ENCODE results near the gene DDX1. TPM values are rescaled to one million over a fixed set of nuclear protein-coding genes. Genes with fewer than 3 reads are reported as not detected.
"Not testable (repeated sequence)": the region's sequence is repeated elsewhere in the genome, so short reads cannot be mapped to it uniquely, and the experiment has no call there.

Gene DDX1
- total and polyA plus RNA-seq, 10 donors: 32.6 to 62.0 (median 48.3) TPM

DNA sequence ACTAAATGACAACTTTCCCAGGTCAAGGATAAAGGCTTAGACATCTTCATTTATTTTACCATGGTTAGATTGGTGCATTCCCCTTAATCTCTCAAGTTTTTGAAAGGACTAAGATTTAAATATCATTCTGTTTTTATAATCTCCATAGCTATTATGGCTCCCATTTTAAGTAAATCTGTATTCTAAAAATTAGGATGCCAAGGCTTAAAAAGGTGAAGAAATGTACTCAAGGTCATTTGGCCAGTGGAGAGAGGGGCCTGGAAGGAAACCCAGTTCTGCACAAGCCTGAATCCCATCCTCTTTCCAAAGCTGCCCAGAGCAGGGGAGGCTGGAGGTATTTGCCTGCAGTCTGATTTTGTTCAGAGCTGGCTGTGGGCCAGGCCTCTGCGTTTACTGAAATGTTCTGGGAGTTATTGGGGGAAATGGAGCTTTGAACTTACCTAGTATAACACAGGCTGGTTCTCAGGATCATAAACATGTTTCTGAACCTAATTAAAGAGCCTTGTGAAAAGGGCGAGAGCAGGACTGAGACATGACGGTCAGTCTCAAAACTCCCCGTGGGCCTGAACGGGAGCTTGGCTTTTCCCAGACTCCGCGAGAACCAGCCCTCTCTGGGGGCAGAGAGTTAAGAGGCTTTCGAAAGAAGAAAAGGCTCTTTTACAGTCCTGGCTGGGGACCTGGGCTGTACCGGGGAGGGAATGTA, 85.6 kb downstream of the DDX1 start:
- no peak for TF ChIP-seq POLR2A (IDR thresholded peaks at IDR 0.05)
- TF ChIP-seq POLR2AphosphoS5 (IDR thresholded peaks at IDR 0.05): no peak
- TF ChIP-seq, protein P1, sequence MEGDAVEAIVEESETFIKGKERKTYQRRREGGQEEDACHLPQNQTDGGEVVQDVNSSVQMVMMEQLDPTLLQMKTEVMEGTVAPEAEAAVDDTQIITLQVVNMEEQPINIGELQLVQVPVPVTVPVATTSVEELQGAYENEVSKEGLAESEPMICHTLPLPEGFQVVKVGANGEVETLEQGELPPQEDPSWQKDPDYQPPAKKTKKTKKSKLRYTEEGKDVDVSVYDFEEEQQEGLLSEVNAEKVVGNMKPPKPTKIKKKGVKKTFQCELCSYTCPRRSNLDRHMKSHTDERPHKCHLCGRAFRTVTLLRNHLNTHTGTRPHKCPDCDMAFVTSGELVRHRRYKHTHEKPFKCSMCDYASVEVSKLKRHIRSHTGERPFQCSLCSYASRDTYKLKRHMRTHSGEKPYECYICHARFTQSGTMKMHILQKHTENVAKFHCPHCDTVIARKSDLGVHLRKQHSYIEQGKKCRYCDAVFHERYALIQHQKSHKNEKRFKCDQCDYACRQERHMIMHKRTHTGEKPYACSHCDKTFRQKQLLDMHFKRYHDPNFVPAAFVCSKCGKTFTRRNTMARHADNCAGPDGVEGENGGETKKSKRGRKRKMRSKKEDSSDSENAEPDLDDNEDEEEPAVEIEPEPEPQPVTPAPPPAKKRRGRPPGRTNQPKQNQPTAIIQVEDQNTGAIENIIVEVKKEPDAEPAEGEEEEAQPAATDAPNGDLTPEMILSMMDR (IDR thresholded peaks at IDR 0.05 in 8 of 11, conservative IDR thresholded peaks at IDR 0.05 in 3 of 11): no peak
- H3K36me3 ChIP-seq: no peaks in the 10 kb centered on the region
- no peak overlapping the region for H3K27ac ChIP-seq
- intact Hi-C loops (cut with DNase I; ENCODE audit: low total_unique reads): no loop called here
- H3K27me3 ChIP-seq (replicated peaks in 1 of 7): peaks cover 0 to 3% (median 0%) of the 10 kb centered on the region in 7 donors
- H3K9me3 ChIP-seq: peaks cover 0 to 6% (median 0%) of the 10 kb centered on the region in 8 donors
- 71 to 81% (median 77%) methylated on average over 9 of the region's 9 CpGs for WGBS, 5 donors
- no peak for DNase-seq
- no peaks in the 10 kb centered on the region for H3K4me1 ChIP-seq
- H3K4me3 ChIP-seq: no peak overlapping the region

GRCh38 chr2:15678346-15678745, 86.7 kb downstream of the DDX1 start:
- WGBS, 5 donors: 90 to 98% (median 92%) methylated on average over 5 of the region's 5 CpGs
- intact Hi-C loops (cut with DNase I; ENCODE audit: low total_unique reads): no loop called here
- H3K4me1 ChIP-seq: no peaks in the 10 kb centered on the region
- TF ChIP-seq, protein P1 (IDR thresholded peaks at IDR 0.05 in 8 of 11, conservative IDR thresholded peaks at IDR 0.05 in 3 of 11): no peak
- TF ChIP-seq POLR2AphosphoS5 (IDR thresholded peaks at IDR 0.05) (no peak), POLR2A (IDR thresholded peaks at IDR 0.05) (no peak)
- no peaks in the 10 kb centered on the region for H3K27me3 ChIP-seq (replicated peaks in 1 of 7)
- H3K36me3 ChIP-seq: no peaks in the 10 kb centered on the region
- no peak for DNase-seq
- H3K9me3 ChIP-seq: peaks cover 0 to 6% (median 0%) of the 10 kb centered on the region in 8 donors
- no peak overlapping the region for H3K4me3 ChIP-seq
- H3K27ac ChIP-seq: no peak overlapping the region

DNA sequence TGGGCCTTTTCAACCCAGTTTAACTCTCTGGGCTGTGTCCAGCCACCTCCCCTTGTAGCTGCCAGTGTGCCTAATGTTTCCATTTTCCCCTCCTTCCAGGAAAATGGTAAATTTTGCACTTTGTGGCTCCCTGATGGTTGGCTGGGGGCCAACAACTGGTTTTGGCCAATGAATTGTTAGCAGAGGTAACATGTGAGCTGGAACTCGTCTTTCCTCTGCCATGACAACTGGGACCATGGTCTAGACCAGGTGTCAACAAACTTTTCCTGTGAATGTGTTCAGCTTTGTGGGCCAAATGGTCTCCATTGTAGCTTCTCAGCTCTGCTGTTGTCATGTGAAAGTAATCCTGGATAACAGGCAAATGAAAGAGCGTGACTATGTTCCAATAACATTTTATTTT, 87.2 kb downstream of the DDX1 start:
- TF ChIP-seq, protein P1 (IDR thresholded peaks at IDR 0.05 in 8 of 11, conservative IDR thresholded peaks at IDR 0.05 in 3 of 11): no peak
- Histone ChIP-seq H3K9me3 (peaks cover 0 to 6% (median 0%) of the 10 kb centered on the region in 8 donors), H3K27ac (no peak overlapping the region), H3K4me1 (no peaks in the 10 kb centered on the region), H3K4me3 (no peak overlapping the region), H3K36me3 (no peaks in the 10 kb centered on the region), H3K27me3 (replicated peaks in 1 of 7) (no peaks in the 10 kb centered on the region)
- intact Hi-C loops (cut with DNase I; ENCODE audit: low total_unique reads): no loop called here
- no peak for DNase-seq
- WGBS, 5 donors: 75 to 94% (median 85%) methylated on average over 2 of the region's 2 CpGs

DNA sequence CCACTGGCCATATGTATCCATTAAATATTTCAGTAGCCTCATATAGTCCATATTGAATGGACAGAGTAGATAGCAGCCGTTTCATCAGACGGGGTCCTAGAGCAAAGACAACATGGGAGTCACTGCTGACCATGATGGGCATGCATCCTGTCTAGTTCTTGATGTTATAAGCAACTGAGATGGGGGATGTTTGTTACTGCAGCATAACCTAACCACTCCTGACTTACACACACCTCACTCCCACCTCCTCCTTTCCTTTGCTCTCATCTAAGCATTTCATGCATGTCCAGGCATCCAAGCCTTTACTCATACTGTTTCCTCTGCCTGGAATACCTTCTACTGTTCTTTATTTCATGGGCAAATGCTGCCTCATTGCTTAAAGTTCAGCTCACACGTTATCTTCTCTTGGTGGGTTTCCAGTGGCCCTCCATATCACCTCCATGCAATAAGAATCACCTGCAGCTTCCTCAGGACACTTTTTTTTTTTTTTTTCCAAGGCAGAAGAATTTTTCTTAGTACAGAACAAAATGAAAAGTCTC, 87.8 kb downstream of the DDX1 start:
- Histone ChIP-seq H3K27me3 (replicated peaks in 1 of 7) (no peaks in the 10 kb centered on the region), H3K9me3 (peaks cover 0 to 6% (median 0%) of the 10 kb centered on the region in 8 donors), H3K27ac (no peak overlapping the region), H3K4me1 (no peaks in the 10 kb centered on the region), H3K4me3 (no peak overlapping the region), H3K36me3 (no peaks in the 10 kb centered on the region)
- intact Hi-C loops (cut with DNase I; ENCODE audit: low total_unique reads): no loop called here
- TF ChIP-seq POLR2A (IDR thresholded peaks at IDR 0.05) (no peak), POLR2AphosphoS5 (IDR thresholded peaks at IDR 0.05) (no peak)
- TF ChIP-seq, protein P1 (IDR thresholded peaks at IDR 0.05 in 8 of 11, conservative IDR thresholded peaks at IDR 0.05 in 3 of 11): no peak
- DNase-seq: no peak
- WGBS, 5 donors: 89 to 98% (median 92%) methylated on average over 3 of the region's 3 CpGs

- DNase-seq; H3K4me1 ChIP-seq; H3K9me3 ChIP-seq; H3K4me3 ChIP-seq; H3K27ac ChIP-seq; intact Hi-C loops (cut with DNase I; ENCODE audit: low total_unique reads); H3K36me3 ChIP-seq; H3K27me3 ChIP-seq (replicated peaks in 1 of 7): not testable (repeated sequence)
- WGBS, 5 donors: 92 to 97% (median 95%) methylated on average over 12 to 32 of the region's 33 CpGs; no CpG with 5 or more reads in 1 of the 5 donors
These were observed 88.5 kb downstream of the DDX1 start for GRCh38 chr2:15680132-15680531.

All from spleen (tissue), 11 donors.